OCI-M2 (cell line): ENCODE measurements around the gene OR2T3.
"Not testable (repeated sequence)": the region's sequence is repeated elsewhere in the genome, so short reads cannot be mapped to it uniquely, and the experiment has no call there.

Experiments
- DNase-seq: peaks from one replicate; lab custom pipeline; 2025; ENCODE audit not compliant: unreplicated experiment; lab: John Stamatoyannopoulos, UW

OR2T3 gene, protein sequence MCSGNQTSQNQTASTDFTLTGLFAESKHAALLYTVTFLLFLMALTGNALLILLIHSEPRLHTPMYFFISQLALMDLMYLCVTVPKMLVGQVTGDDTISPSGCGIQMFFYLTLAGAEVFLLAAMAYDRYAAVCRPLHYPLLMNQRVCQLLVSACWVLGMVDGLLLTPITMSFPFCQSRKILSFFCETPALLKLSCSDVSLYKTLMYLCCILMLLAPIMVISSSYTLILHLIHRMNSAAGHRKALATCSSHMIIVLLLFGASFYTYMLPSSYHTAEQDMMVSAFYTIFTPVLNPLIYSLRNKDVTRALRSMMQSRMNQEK

GRCh38 chr1:248473051-248473450 is at the start of gene OR2T3:
OR2T3 (plus strand) TSS chr1:248473351; CDS start chr1:248473351, 0 bp downstream.
- DNase-seq, result not testable (repeated sequence)

- DNase-seq, result not testable (repeated sequence)
These were observed 45.5 kb upstream of the OR2T3 start for GRCh38 chr1:248427526-248428191.

- DNase-seq, result not testable (repeated sequence)
These were observed 45.0 kb upstream of the OR2T3 start for GRCh38 chr1:248428192-248428533.

DNA sequence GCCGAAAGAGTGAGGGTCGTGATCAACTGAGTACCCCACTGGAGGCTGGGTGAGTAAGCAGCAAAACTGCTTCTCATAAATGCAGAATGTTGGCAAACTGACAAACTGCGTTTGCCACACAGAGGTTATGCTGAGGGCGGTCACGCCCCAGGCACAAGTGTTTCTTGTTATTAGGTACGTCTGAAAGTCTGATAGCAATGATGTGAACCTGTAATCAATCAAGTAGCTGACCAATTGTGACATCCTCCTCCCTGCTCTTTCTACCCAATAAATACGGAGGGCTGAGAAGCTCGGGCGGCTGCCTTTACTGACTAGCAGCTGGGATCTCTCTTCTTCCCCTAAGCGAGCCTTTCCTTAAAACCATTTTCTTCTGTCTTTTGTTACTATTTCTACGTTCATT is 41.5 kb upstream of the OR2T3 start:
- DNase-seq, result not testable (repeated sequence)

- DNase-seq, result not testable (repeated sequence)
These were observed 41.0 kb upstream of the OR2T3 start for GRCh38 chr1:248432201-248432600.

- not testable (repeated sequence) for DNase-seq
These were observed 39.2 kb upstream of the OR2T3 start for GRCh38 chr1:248433811-248434415.

GRCh38 chr1:248434913-248435312 is 38.2 kb upstream of the OR2T3 start:
- DNase-seq, result not testable (repeated sequence)

DNA sequence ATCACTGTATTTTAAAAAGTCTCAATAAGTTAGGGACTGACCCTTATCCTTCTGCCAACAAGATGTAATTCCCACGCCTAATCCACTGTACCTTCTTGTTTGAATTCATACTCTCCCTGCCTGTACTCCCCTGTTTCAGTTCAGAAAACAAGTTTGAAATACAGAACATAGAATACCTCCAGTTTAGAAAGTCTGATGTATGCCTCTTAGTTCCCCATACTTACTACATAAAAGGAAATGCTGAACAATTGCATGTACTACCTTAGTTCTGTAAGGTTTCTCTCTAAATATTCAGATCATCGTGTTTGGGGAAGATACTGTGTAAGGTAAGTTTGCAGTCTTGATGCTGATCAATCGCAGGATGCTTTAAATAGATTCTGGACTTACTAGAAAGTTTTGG is 36.8 kb upstream of the OR2T3 start:
- DNase-seq, result not testable (repeated sequence)

GRCh38 chr1:248438668-248439067 is 34.5 kb upstream of the OR2T3 start:
- not testable (repeated sequence) for DNase-seq

- DNase-seq, result not testable (repeated sequence)
These were observed 33.9 kb upstream of the OR2T3 start for GRCh38 chr1:248439283-248439682.

GRCh38 chr1:248442500-248443277 is 30.5 kb upstream of the OR2T3 start:
- DNase-seq, result not testable (repeated sequence)

- DNase-seq, result not testable (repeated sequence)
These were observed 28.5 kb upstream of the OR2T3 start for GRCh38 chr1:248444603-248445002.

DNA sequence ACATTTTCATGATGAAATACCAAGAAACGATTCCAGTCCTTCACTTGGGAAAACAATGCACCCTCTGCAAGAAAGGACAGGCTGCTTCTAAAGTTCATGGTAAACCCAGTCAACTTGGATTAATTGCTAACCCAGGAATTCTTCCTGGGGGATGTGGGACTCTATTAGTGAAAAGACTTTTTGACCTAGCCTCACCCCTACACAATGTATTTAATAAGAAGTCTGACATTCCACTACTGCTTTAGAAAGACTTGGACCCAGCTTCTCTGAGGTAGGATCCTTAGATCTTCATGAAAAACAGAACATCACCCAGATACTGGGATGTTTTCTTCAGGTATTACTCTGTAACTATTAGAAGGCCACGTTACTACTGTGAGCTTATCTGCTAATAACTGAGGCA is 27.8 kb upstream of the OR2T3 start, which contains the start of gene OR2T2:
Gene OR2T2 (plus strand): TSS at position 239 of the 400 bp plus-strand sequence. CDS start 7,161 bp downstream, outside the sequence.
- not testable (repeated sequence) for DNase-seq

DNA sequence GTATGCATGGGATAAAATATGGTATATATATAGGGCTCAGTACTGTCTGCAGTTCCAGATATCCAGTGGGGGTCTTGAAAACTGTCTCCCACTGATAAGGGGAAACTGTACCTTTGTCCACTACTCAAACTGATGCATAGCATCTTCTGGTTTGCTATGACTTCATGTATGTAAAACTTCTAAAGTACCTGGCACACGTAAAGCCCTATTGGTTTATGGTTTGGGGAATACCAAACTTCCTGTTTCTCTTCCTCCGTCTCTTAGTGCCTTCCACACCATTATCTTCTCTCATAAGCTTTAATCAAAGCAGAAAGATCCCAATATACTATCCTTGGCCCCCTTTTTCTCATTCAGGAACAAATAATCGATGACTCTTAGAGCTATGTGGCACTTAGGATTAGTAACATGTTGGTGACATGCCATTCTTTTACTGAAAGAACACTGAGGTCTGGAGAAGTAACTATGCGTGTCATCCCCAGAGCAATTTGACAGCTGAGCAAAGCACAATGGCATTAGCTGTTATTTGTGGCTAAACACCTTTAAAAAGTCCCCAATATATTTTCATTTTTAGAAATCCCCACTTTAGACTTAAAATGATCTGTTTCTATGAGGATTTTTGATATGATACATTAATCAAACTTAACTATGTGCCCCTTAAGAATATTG is 24.6 kb upstream of the OR2T3 start:
- DNase-seq, result not testable (repeated sequence)

DNA sequence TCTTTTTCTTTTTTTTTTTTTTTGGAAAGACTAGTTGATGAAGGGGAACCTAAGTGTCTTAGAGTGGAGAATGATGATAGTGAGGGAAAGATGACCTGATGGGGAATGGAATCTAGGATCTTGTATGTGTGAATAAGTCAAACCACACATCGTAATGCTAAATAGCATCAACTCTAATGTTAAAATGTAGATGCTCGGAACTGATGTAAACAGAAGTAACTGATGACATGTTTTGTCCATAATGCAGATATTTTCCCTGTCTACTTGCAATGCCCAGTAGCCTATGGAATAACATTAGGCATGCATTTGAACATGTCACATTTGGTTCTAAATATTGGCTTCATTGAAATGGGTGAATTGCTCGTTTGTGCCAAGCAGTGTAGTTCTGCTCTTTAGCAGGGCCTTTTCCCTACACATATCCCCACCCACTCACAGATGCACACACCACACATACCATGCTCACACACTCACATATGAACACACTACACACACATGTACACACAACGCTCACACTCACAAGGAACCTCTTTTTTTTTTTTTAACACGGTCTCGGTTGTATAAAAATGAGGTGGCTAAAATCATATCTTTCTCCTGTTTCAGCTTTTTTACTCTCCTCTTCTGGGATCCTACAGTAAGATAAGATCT is 23.2 kb upstream of the OR2T3 start:
- DNase-seq, result not testable (repeated sequence)

DNA sequence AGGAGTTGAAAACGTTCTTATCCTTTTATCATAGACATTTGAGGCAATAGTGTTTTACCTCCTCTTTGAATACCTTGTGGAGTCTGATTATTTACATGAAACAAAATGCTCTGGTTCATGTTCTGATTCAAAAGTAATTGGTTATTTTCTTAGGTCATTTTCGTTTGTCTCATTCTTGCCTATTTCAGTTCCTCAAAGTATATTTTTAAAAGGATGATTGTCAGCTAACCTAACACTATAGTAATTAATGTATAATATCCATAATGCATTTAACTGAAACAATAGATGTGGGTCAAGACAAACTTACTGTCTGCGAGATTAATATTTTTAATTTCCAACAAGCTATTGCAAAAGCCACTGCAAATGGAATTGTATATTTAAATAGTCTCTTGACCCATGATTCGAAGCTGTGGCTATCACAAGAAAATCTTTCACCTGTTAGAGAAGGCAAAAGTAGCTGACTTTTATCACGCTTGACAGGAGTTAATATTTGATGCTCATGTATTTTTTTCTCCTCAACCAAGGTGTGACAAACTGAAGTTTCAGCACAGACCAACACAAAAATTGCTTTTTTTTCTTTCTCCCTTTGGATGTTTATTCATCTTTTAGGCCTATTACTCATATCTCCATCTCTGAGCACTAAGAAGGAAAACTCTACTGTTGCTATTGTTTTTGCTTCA is 22.5 kb upstream of the OR2T3 start:
- DNase-seq, result not testable (repeated sequence)

DNA sequence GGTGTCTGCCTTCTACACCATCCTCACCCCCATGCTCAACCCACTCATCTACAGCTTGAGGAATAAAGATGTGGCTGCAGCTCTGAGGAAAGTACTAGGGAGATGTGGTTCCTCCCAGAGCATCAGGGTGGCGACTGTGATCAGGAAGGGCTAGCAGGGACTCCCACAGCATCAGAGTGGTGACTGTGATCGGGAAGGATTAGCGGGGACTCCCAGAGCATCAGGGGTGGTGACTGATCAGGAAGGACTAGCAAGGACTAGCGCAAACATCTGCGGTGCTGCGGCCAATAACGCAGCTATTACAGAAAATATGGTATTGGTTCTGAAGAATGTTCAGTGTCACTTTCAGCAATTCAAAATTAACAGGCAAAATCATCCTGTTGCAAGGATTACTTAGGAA is 19.5 kb upstream of the OR2T3 start:
- DNase-seq, result not testable (repeated sequence)

DNA sequence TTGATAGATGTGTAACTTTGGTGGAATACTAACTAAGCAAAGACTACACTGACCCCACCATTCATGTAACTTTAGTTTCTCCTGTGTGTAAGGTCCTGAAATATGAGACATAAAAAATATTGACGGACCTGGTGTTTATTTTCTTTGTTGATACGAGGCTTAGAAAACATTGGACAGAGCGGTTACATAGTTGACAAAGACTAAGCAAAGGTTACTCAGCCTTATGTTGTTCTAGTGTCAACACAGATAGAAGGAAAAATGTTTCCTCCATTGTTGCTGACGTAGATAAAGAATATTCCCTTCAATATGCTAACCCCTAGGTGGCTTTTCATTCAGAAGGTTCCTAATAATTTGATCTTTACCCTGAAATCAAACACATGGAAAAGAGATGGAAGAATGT is 18.1 kb upstream of the OR2T3 start:
- not testable (repeated sequence) for DNase-seq

GRCh38 chr1:248456635-248457034 is 16.5 kb upstream of the OR2T3 start:
- not testable (repeated sequence) for DNase-seq
